ENCODE results near the gene UBLCP1. TPM values are rescaled to one million over a fixed set of nuclear protein-coding genes. Genes with fewer than 3 reads are reported as not detected.
A peak's percentile ranks its signal among the peaks of the same experiment; 100 is the strongest.

The UBLCP1 gene
- total RNA-seq, 2 experiments from 2014 or later, result 16.5 to 19.0 TPM

DNA sequence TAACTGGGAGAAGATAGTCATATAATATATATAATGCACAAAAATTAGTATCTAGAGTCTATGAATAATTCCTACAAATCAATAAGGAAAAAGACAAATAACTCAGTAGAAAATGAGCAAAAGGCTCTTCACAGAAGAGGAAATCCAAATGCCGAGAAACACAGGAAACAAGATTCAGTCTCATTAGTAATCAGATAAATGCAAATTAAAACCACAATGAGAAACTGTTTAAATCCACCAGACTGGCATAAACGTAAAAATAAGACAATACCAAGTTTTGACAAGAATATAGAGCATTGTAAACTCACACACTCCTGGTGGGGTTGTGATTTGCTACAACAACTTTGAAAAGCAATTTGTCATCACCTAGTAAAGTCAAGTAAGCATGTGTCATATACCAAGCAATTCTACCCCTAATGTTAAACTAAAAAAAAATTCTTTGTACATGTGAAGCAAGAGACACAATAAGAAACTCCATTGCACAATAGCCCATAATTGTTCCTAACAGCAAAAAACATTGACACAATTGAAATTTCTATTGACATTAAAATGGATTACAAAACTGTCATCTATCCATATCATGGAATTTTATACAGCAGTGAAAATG is 21.0 kb upstream of the UBLCP1 start:
- no peaks in the 10 kb centered on the region for H3K27me3 ChIP-seq (ENCODE audit: control insufficient read depth in 1 of 2, insufficient read depth in 2 of 2, low read length in 2 of 2)
- peaks cover 4% of the 10 kb centered on the region for H3K4me1 ChIP-seq (ENCODE audit: insufficient read depth, low read length)
- H3K4me1 Mint-ChIP-seq (ENCODE audit: low read depth), result peaks cover 24% of the 10 kb centered on the region
- H3K36me3 ChIP-seq (ENCODE audit: insufficient read depth, low read length), result no peaks in the 10 kb centered on the region
- no peaks in the 10 kb centered on the region for H3K27me3 Mint-ChIP-seq
- H3K4me3 Mint-ChIP-seq, result no peak overlapping the region
- H3K9me3 ChIP-seq (ENCODE audit: control insufficient read depth in 1 of 2, insufficient read depth in 1 of 2, low read length in 2 of 2), result no peaks in the 10 kb centered on the region
- H3K4me3 ChIP-seq (ENCODE audit: low read length), result no peak overlapping the region
- intact Hi-C loops (cut with DNase I, micrococcal nuclease), result loop anchor here in 1 of 2 experiments (5.0 kb wide), 1 partner anchor 35 kb away; the partner anchor contains the start of gene RNF145
- H3K36me3 Mint-ChIP-seq (ENCODE audit: low read depth), result no peaks in the 10 kb centered on the region
- DNase-seq (no peak), ATAC-seq (ENCODE audit: poor library complexity) (no peak)
- H3K27ac ChIP-seq (ENCODE audit: low read depth in 1 of 2, low read length in 2 of 2), result no peak overlapping the region
- no peaks in the 10 kb centered on the region for H3K9me3 Mint-ChIP-seq
- ChIA-PET POLR2A (interaction anchor here (1.0 to 1.1 kb wide), 2 partner anchors 34 to 36 kb away, joined by 3 read pairs; no protein-coding TSS in a partner anchor), CTCF (no interaction called here)
- H3K27ac Mint-ChIP-seq, result no peak overlapping the region
- TF ChIP-seq, protein P1, sequence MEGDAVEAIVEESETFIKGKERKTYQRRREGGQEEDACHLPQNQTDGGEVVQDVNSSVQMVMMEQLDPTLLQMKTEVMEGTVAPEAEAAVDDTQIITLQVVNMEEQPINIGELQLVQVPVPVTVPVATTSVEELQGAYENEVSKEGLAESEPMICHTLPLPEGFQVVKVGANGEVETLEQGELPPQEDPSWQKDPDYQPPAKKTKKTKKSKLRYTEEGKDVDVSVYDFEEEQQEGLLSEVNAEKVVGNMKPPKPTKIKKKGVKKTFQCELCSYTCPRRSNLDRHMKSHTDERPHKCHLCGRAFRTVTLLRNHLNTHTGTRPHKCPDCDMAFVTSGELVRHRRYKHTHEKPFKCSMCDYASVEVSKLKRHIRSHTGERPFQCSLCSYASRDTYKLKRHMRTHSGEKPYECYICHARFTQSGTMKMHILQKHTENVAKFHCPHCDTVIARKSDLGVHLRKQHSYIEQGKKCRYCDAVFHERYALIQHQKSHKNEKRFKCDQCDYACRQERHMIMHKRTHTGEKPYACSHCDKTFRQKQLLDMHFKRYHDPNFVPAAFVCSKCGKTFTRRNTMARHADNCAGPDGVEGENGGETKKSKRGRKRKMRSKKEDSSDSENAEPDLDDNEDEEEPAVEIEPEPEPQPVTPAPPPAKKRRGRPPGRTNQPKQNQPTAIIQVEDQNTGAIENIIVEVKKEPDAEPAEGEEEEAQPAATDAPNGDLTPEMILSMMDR (IDR thresholded peaks at IDR 0.05), result no peak

DNA sequence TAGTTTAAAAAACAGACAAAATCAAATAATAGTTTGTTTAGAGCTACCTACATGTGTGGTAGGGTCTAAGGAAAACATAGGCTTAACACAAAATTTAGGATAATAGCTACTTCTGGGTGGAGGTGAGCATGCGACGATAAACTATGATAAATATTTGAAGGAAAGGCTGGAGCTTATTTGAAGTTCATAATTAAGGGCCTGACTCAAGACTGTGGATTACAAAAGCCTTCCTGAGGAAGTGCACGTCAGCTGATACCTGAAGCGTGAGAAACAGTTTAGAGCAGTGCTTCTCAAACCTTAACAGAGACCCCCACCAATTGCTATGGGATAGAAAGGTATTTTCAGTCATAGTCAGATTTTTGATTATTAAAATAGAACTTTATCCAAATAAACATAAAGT is 20.4 kb upstream of the UBLCP1 start:
- Mint-ChIP-seq H3K4me3 (no peak overlapping the region), H3K27me3 (no peaks in the 10 kb centered on the region), H3K9me3 (no peaks in the 10 kb centered on the region), H3K27ac (no peak overlapping the region), H3K4me1 (ENCODE audit: low read depth) (peaks cover 24% of the 10 kb centered on the region), H3K36me3 (ENCODE audit: low read depth) (no peaks in the 10 kb centered on the region)
- DNase-seq (peak in 2 of 14 experiments; percentile 6 to 10), ATAC-seq (ENCODE audit: poor library complexity) (no peak)
- Histone ChIP-seq H3K27me3 (ENCODE audit: control insufficient read depth in 1 of 2, insufficient read depth in 2 of 2, low read length in 2 of 2) (no peaks in the 10 kb centered on the region), H3K4me3 (ENCODE audit: low read length) (no peak overlapping the region), H3K36me3 (ENCODE audit: insufficient read depth, low read length) (no peaks in the 10 kb centered on the region), H3K4me1 (ENCODE audit: insufficient read depth, low read length) (peaks cover 4% of the 10 kb centered on the region), H3K9me3 (ENCODE audit: control insufficient read depth in 1 of 2, insufficient read depth in 1 of 2, low read length in 2 of 2) (no peaks in the 10 kb centered on the region), H3K27ac (ENCODE audit: low read depth in 1 of 2, low read length in 2 of 2) (no peak overlapping the region)
- ChIA-PET POLR2A (interaction anchor here (1.0 to 1.1 kb wide), 2 partner anchors 35 to 37 kb away, joined by 3 read pairs; no protein-coding TSS in a partner anchor), CTCF (no interaction called here)
- TF ChIP-seq, protein P1 (IDR thresholded peaks at IDR 0.05), result no peak
- intact Hi-C loops (cut with DNase I, micrococcal nuclease), result loop anchor here in 1 of 2 experiments (5.0 kb wide), 1 partner anchor 35 kb away; the partner anchor contains the start of gene RNF145

DNA sequence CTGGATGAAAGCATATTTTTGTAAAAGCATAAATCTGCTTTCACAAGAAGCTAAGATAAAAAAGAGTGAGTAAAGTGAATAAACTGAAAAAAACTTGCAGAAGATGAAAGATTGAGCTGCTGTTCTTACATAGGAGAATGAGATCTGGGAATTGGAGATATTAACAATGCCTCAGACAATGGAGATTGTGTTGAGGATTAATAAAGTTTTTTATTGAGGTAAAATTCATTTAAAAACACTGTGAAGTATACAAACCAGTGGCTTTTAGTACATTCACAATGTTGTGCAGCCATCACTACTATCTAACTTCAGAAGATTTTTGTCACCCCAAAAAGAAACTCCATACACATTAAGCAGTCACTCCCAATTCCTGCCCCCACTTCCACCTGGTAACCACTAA is 19.7 kb upstream of the UBLCP1 start:
- Mint-ChIP-seq H3K4me1 (ENCODE audit: low read depth) (peaks cover 24% of the 10 kb centered on the region), H3K27ac (no peak overlapping the region), H3K27me3 (no peaks in the 10 kb centered on the region), H3K36me3 (ENCODE audit: low read depth) (no peaks in the 10 kb centered on the region), H3K9me3 (no peaks in the 10 kb centered on the region), H3K4me3 (no peak overlapping the region)
- H3K36me3 ChIP-seq (ENCODE audit: insufficient read depth, low read length), result no peaks in the 10 kb centered on the region
- H3K27me3 ChIP-seq (ENCODE audit: control insufficient read depth in 1 of 2, insufficient read depth in 2 of 2, low read length in 2 of 2), result no peaks in the 10 kb centered on the region
- H3K4me3 ChIP-seq (ENCODE audit: low read length), result no peak overlapping the region
- no peak overlapping the region for H3K27ac ChIP-seq (ENCODE audit: low read depth in 1 of 2, low read length in 2 of 2)
- CTCF ChIA-PET, result no interaction called here
- DNase-seq (no peak), ATAC-seq (ENCODE audit: poor library complexity) (no peak)
- intact Hi-C loops (cut with DNase I, micrococcal nuclease), result loop anchor here in 1 of 2 experiments (5.0 kb wide), 1 partner anchor 36 kb away; the partner anchor contains the start of gene RNF145
- H3K4me1 ChIP-seq (ENCODE audit: insufficient read depth, low read length), result peaks cover 4% of the 10 kb centered on the region
- POLR2A ChIA-PET, result interaction anchor here (1.1 kb wide), 1 partner anchor 37 kb away, joined by 3 read pairs; no protein-coding TSS in a partner anchor
- TF ChIP-seq, protein P1 (IDR thresholded peaks at IDR 0.05), result no peak
- H3K9me3 ChIP-seq (ENCODE audit: control insufficient read depth in 1 of 2, insufficient read depth in 1 of 2, low read length in 2 of 2), result no peaks in the 10 kb centered on the region

Measured in CD4-positive, alpha-beta T cell (primary cell).